H1 (cell line): ENCODE data around the gene LRPAP1. TPM values are rescaled to one million over a fixed set of nuclear protein-coding genes. Genes with fewer than 3 reads are reported as not detected.

Experiments
- CTCF ChIA-PET: fragments of 300-600 bp; sonication (Branson Sonifier 250); formaldehyde crosslinking; loops from one replicate; lab custom pipeline; 2021; ENCODE audit not compliant: partially characterized antibody; lab: Charles Lee
- POLR2A ChIA-PET: fragments of 300-600 bp; sonication (Branson Sonifier 250); formaldehyde crosslinking; loops from one replicate; lab custom pipeline; 2021; ENCODE audit warnings: inconsistent platforms; ENCODE audit not compliant: partially characterized antibody; lab: Charles Lee
- DNase-seq, 2 experiments: peaks; one replicate each; pipeline versions ENCODE4 v3.0.0 to v3.0.0-alpha.2; 2010 to 2022; ENCODE audit warnings: low spot score in 2 of 2, low read depth in 1 of 2, mixed read lengths in 1 of 2
- FAIRE-seq: peaks from 2 replicates; lab custom pipeline; 2011; peaks lifted over from hg19 to GRCh38; lab: Jason Lieb, UNC
- H2AFZ ChIP-seq: 2 replicates; pipeline ENCODE4 v1.8.1; 2012; ENCODE audit warnings: low read length, inconsistent platforms
- H2AK5ac ChIP-seq: 2 replicates; pipeline ENCODE4 v1.6.1; 2013; ENCODE audit warnings: low read depth, low read length
- H2BK120ac ChIP-seq: replicated peaks from 2 replicates; pipeline ENCODE3; 2013; ENCODE audit warnings: low read depth, low read length, inconsistent platforms
- H2BK12ac ChIP-seq: 2 replicates; pipeline ENCODE4 v1.6.1; 2013; ENCODE audit warnings: low read depth, low read length
- H2BK15ac ChIP-seq: 2 replicates; pipeline ENCODE4 v1.6.1; 2013; ENCODE audit warnings: low read length
- H2BK20ac ChIP-seq: 2 replicates; pipeline ENCODE4 v1.6.1; 2013; ENCODE audit warnings: low read length
- H2BK5ac ChIP-seq: 2 replicates; pipeline ENCODE4 v1.6.1; 2013; ENCODE audit warnings: low read depth, low read length
- H3K14ac ChIP-seq: 2 replicates; pipeline ENCODE4 v1.6.1; 2013; ENCODE audit warnings: inconsistent platforms; ENCODE audit not compliant: insufficient read length
- H3K18ac ChIP-seq: 2 replicates; pipeline ENCODE4 v1.6.1; 2013; ENCODE audit warnings: low read length; ENCODE audit errors: extremely low read depth
- H3K23ac ChIP-seq: 2 replicates; pipeline ENCODE4 v1.6.1; 2013; ENCODE audit warnings: inconsistent platforms; ENCODE audit not compliant: insufficient read length
- H3K23me2 ChIP-seq: 2 replicates; pipeline ENCODE4 v1.6.1; 2013; ENCODE audit warnings: low read depth, low read length
- H3K27ac ChIP-seq: 2 replicates; pipeline ENCODE4 v1.6.1; 2011; ENCODE audit warnings: low read depth, low read length, inconsistent platforms
- H3K27me3 ChIP-seq, 4 experiments: replicated peaks in 1 of 4; 1 replicate in 1 of 4; 2 replicates in 3 of 4; pipeline versions ENCODE4 v1.6.1 to v1.8.1; 2011 to 2013; ENCODE audit warnings: low read length in 3 of 4, mild to moderate bottlenecking in 3 of 4, inconsistent platforms in 2 of 4, mixed read lengths in 2 of 4, moderate library complexity in 1 of 4; ENCODE audit not compliant: control insufficient read depth in 3 of 4, insufficient read depth in 3 of 4; ENCODE audit errors: extremely low read depth in 1 of 4
- H3K36me3 ChIP-seq, 4 experiments: 2 replicates each; pipeline versions ENCODE4 v1.6.1 to v1.8.1; 2011 to 2013; ENCODE audit warnings: mild to moderate bottlenecking in 4 of 4, low read length in 3 of 4, moderate library complexity in 2 of 4, control low read depth in 1 of 4, inconsistent platforms in 1 of 4; ENCODE audit not compliant: insufficient read depth in 4 of 4, control insufficient read depth in 2 of 4
- H3K4ac ChIP-seq: replicated peaks from 2 replicates; pipeline ENCODE3; 2013; ENCODE audit warnings: low read length, low read depth, mixed read lengths, inconsistent platforms; ENCODE audit not compliant: insufficient read length
- H3K4me1 ChIP-seq, 4 experiments: replicated peaks in 1 of 4; 1 replicate in 1 of 4; 2 replicates in 3 of 4; pipeline versions ENCODE4 v1.6.1 to v1.8.1; 2011 to 2013; ENCODE audit warnings: low read length in 3 of 4, inconsistent platforms in 2 of 4, mixed read lengths in 1 of 4; ENCODE audit not compliant: insufficient read depth in 4 of 4, control insufficient read depth in 3 of 4
- H3K4me2 ChIP-seq, 2 experiments: 2 replicates each; pipeline versions ENCODE4 v1.6.1 to v1.8.1; 2011 to 2013; ENCODE audit warnings: low read depth in 2 of 2, low read length in 2 of 2, control low read depth in 1 of 2, inconsistent platforms in 1 of 2, mild to moderate bottlenecking in 1 of 2; ENCODE audit not compliant: insufficient read depth in 1 of 2
- H3K4me3 ChIP-seq, 4 experiments: fragments of 200-600, 300-600 bp in 1 of 4; sonication (generic), shearing (Covaris generic), sonication (Bioruptor Twin) in 1 of 4; 2 replicates each; pipeline versions ENCODE4 v1.5.1 to v1.8.1; 2011 to 2016; ENCODE audit warnings: low read length in 4 of 4, low read depth in 3 of 4, control low read depth in 2 of 4, inconsistent platforms in 2 of 4, mild to moderate bottlenecking in 2 of 4, mixed read lengths in 1 of 4, moderate library complexity in 1 of 4; ENCODE audit not compliant: insufficient read depth in 2 of 4; ENCODE audit errors: extremely low read depth in 1 of 4
- H3K56ac ChIP-seq: replicated peaks from 2 replicates; pipeline ENCODE3; 2013; ENCODE audit warnings: low read depth, mild to moderate bottlenecking, mixed read lengths, low read length, inconsistent platforms; ENCODE audit not compliant: insufficient read length
- H3K79me1 ChIP-seq: 2 replicates; pipeline ENCODE4 v1.6.1; 2013; ENCODE audit warnings: low read depth, low read length, control low read depth
- H3K79me2 ChIP-seq, 2 experiments: 2 replicates each; pipeline versions ENCODE4 v1.6.1 to v1.8.1; 2012 to 2013; ENCODE audit warnings: low read length in 2 of 2, mild to moderate bottlenecking in 2 of 2, inconsistent platforms in 1 of 2; ENCODE audit not compliant: insufficient read depth in 2 of 2, control insufficient read depth in 1 of 2
- H3K9ac ChIP-seq, 4 experiments: replicated peaks in 1 of 4; 1 replicate in 1 of 4; 2 replicates in 3 of 4; pipeline versions ENCODE4 v1.6.1 to v1.8.1; 2011 to 2013; ENCODE audit warnings: low read depth in 3 of 4, low read length in 3 of 4, control low read depth in 2 of 4, mild to moderate bottlenecking in 2 of 4, moderate library complexity in 2 of 4, inconsistent platforms in 1 of 4; ENCODE audit errors: extremely low read depth in 1 of 4
- H3K9me3 ChIP-seq, 2 experiments: 2 replicates each; pipeline versions ENCODE4 v1.6.1 to v1.8.1; 2012 to 2013; ENCODE audit warnings: mild to moderate bottlenecking in 2 of 2, moderate library complexity in 2 of 2, control low read depth in 1 of 2, inconsistent platforms in 1 of 2, low read depth in 1 of 2, low read length in 1 of 2, mixed read lengths in 1 of 2; ENCODE audit not compliant: insufficient read depth in 2 of 2
- H4K20me1 ChIP-seq, 2 experiments: replicated peaks in 1 of 2; 2 replicates each; pipeline versions ENCODE3 to v1.8.1; 2011 to 2013; ENCODE audit warnings: inconsistent platforms in 2 of 2, low read length in 2 of 2, mild to moderate bottlenecking in 1 of 2; ENCODE audit not compliant: insufficient read depth in 2 of 2, control insufficient read depth in 1 of 2
- H4K5ac ChIP-seq: 2 replicates; pipeline ENCODE4 v1.6.1; 2013; ENCODE audit warnings: low read length, low read depth, mixed read lengths, inconsistent platforms; ENCODE audit not compliant: insufficient read length
- H4K8ac ChIP-seq: 2 replicates; pipeline ENCODE4 v1.8.0; 2013; ENCODE audit warnings: mild to moderate bottlenecking, moderate library complexity, low read length, inconsistent platforms; ENCODE audit not compliant: insufficient read depth; ENCODE audit errors: extremely low read depth
- H4K91ac ChIP-seq: replicated peaks from 2 replicates; pipeline ENCODE3; 2013; ENCODE audit warnings: low read length, mixed read lengths, inconsistent platforms; ENCODE audit not compliant: insufficient read length
- BACH1 ChIP-seq: IDR thresholded peaks from 2 replicates; pipeline ENCODE4 v1.6.1; 2012; ENCODE audit warnings: low read length, improper control_type of control experiment
- BRCA1 ChIP-seq: IDR thresholded peaks from 2 replicates; pipeline ENCODE4 v1.6.1; 2012; ENCODE audit warnings: low read depth, low read length, improper control_type of control experiment
- CBX5 ChIP-seq: fragments of 300-800, 300-1000 bp; sonication (generic); IDR thresholded peaks from 2 replicates; pipeline ENCODE4 v1.7.1; 2016; ENCODE audit warnings: antibody characterized with exemption, low read length, low read depth
- CBX8 ChIP-seq: fragments of 300-800, 300-1000 bp; sonication (generic); IDR thresholded peaks from 2 replicates; pipeline ENCODE4 v1.7.1; 2016; ENCODE audit warnings: low read depth, low read length, borderline replicate concordance
- FOSL1 ChIP-seq: IDR thresholded peaks from 2 replicates; pipeline ENCODE4 v1.6.1; 2011; ENCODE audit warnings: mild to moderate bottlenecking, low read depth, low read length, moderate library complexity; ENCODE audit not compliant: insufficient read depth
- HDAC6 ChIP-seq: IDR thresholded peaks from one replicate; pipeline ENCODE4 v1.7.1; 2012; ENCODE audit warnings: low read depth, mild to moderate bottlenecking, inconsistent platforms, low read length, moderate library complexity
- POU5F1 ChIP-seq: IDR thresholded peaks from 2 replicates; pipeline ENCODE4 v1.6.1; 2011; ENCODE audit warnings: low read depth, mild to moderate bottlenecking, low read length, moderate library complexity
- SRF ChIP-seq: IDR thresholded peaks from 2 replicates; pipeline ENCODE4 v1.6.1; 2011; ENCODE audit warnings: mild to moderate bottlenecking, low read depth, low read length, moderate library complexity
- WGBS, 2 experiments: shearing (Covaris generic) in 1 of 2; methylation state at CpG; one replicate each; pipeline versions ENCODE4 v1.1.6 to v1.1.7; 2013 to 2015; ENCODE audit warnings: low lambda C conversion rate in 2 of 2, mixed read lengths in 2 of 2, inconsistent platforms in 1 of 2, low coverage in 1 of 2, missing lambda C conversion rate in 1 of 2; ENCODE audit not compliant: insufficient replicate concordance in 2 of 2, insufficient coverage in 1 of 2, insufficient read length in 1 of 2; ENCODE audit errors: extremely low coverage in 1 of 2, missing lambda C conversion rate in 1 of 2; 5-methylcytosine and 5-hydroxymethylcytosine counted together
- polyA plus RNA-seq, 7 experiments: library from polyadenylated mRNA; depleted of rRNA in 3 of 7; stranded (reverse) in 5 of 7; unstranded in 2 of 7; fragments of >200 nt in 5 of 7; fragments of 200-250 nt in 2 of 7; gene quantifications; 1 replicate in 5 of 7; 2 replicates in 1 of 7; 4 replicates in 1 of 7; pipeline versions ENCODE4 v1.2.1 to v1.2.3, GENCODE V29; 2011 to 2013; ENCODE audit warnings: missing spikeins in 2 of 7, mixed read lengths in 2 of 7
- total RNA-seq: library from RNA; stranded (reverse); fragmentation: NEBNext Ultra II Directional; extraction: Animal tissue kit (Norgen Biotek cat#: 25700); gene quantifications from 2 replicates; pipeline ENCODE4 v1.2.1, GENCODE V29; 2021

LRPAP1 gene
- total and polyA plus RNA-seq, 2 of the 8 experiments (the other 6 are each of a cell fraction or from before 2014, with no cell fraction given) = 31.1 to 101 TPM

DNA sequence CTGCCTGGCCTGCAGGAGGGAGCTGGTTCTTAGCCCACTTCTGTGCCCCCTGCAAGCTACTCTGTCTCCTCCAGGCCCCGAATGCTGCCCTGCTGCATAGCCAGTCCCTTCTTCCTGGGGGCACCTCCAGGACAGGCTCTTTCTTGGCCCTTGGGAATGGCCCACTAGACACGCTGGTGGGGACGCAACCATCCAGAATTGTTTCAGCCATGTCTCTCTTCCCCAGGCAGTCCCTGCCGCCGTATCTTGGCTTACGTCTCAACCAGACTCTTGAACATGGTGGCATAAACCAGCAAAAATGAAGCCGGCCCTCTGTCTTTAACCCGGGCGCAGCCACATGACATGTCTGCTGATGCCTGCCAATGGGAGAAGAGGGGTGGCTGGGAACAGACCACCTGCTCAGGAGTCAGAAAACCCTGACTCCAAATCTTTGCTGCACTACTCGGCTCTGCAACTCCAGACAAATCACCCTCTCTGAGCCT is 9.0 kb downstream of the LRPAP1 start:
- Histone ChIP-seq H3K4me1 (peaks cover 0 to 4% (median 0%) of the 10 kb centered on the region in 4 experiments; a peak in 1 of 7 replicates), H2AFZ (no peak overlapping the region), H3K18ac (no peak overlapping the region), H2BK20ac (no peak overlapping the region), H4K5ac (no peak overlapping the region), H3K23ac (no peak overlapping the region), H3K14ac (no peak overlapping the region), H3K4me2 (no peak overlapping the region), H3K9ac (no peak overlapping the region), H3K9me3 (no peaks in the 10 kb centered on the region), H2BK5ac (no peak overlapping the region), H4K8ac (no peak overlapping the region), H2BK12ac (no peak overlapping the region), H3K36me3 (peaks cover 11 to 45% (median 27%) of the 10 kb centered on the region in 4 experiments; a peak in 6 of 8 replicates), H2AK5ac (no peak overlapping the region), H3K4ac (no peak overlapping the region), H3K23me2 (no peaks in the 10 kb centered on the region), H4K20me1 (peaks cover 17 to 53% of the 10 kb centered on the region in 2 experiments), H2BK120ac (no peak overlapping the region), H3K4me3 (no peak overlapping the region), H3K79me1 (peaks cover 15% of the 10 kb centered on the region), H3K56ac (no peak overlapping the region), H3K27me3 (no peaks in the 10 kb centered on the region), H3K27ac (no peak overlapping the region), H3K79me2 (peaks cover 0 to 6% of the 10 kb centered on the region in 2 experiments; a peak in 1 of 4 replicates), H4K91ac (no peak overlapping the region), H2BK15ac (no peak overlapping the region)
- WGBS, 2 experiments = 92% methylated on average over 10 of the region's 10 CpGs; no CpG with 5 or more reads in 1 of the 2 experiments
- CTCF ChIA-PET = interaction anchor here (0.6 to 0.7 kb wide), 2 partner anchors 19 to 156 kb away, joined by 3 read pairs; no protein-coding TSS in a partner anchor
- TF ChIP-seq CBX8 (no peak), CBX5 (no peak), BRCA1 (no peak), SRF (no peak), BACH1 (no peak), FOSL1 (no peak), POU5F1 (no peak), HDAC6 (no peak)
- POLR2A ChIA-PET = no interaction called here
- FAIRE-seq = no peak
- DNase-seq = no peak
